GDM1 (cell line): ENCODE results near the gene GDF10.
A peak's percentile ranks its signal among the peaks of the same experiment; 100 is the strongest.

Source experiments
- DNase-seq: peaks from one replicate; lab custom pipeline; 2025; lab: John Stamatoyannopoulos, UW

Gene GDF10, protein sequence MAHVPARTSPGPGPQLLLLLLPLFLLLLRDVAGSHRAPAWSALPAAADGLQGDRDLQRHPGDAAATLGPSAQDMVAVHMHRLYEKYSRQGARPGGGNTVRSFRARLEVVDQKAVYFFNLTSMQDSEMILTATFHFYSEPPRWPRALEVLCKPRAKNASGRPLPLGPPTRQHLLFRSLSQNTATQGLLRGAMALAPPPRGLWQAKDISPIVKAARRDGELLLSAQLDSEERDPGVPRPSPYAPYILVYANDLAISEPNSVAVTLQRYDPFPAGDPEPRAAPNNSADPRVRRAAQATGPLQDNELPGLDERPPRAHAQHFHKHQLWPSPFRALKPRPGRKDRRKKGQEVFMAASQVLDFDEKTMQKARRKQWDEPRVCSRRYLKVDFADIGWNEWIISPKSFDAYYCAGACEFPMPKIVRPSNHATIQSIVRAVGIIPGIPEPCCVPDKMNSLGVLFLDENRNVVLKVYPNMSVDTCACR

DNA sequence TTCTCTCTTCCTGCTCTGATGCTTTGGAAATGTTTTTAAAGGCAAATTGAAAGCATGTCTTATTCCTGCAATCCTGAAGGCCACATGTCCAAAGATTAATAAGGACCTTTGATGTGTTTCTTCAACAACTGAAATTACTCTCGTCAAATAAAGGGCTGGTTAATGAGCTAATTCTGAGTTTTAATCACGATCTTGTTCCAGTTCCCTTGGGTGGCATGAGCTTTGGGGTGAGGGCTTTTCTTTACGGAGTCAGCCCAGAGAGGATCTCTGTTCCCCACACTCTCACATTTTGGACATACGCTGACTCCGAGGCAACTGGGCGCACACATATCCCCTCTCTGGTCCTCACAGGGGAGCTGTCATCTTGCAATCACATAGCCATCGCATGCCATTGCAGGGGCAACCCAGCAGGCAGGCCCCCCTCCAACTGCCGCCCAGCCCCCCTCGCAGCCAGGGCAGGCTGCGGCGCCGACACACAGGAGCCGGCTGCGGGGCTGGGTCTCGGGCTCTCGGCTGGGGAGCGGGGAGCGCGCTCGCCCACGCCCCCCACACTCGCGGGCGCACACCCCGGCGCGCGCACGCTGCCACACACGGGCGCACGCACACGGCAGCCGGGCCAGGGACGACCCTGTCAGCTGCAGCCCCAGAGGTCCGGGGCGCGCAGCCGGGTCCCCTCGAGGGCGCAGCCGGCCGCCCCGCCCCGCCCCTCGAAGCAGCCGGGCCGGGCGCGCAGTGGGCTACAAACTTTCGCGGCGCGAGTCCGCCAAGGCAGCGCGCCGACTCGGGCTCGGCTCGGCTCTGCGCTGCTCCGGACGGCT, at the start of gene GDF10:
TSS of gene GDF10 (plus strand) at position 587 of the 818 bp plus-strand sequence. CDS start 455 bp downstream, outside the sequence.
- DNase-seq, result no peak

GRCh38 chr10:47252093-47252780, 47.8 kb upstream of the GDF10 start:
- DNase-seq, result no peak

- no peak for DNase-seq
These were observed 46.9 kb upstream of the GDF10 start for GRCh38 chr10:47253030-47253637.

- DNase-seq, result no peak
These were observed 46.2 kb upstream of the GDF10 start for GRCh38 chr10:47253651-47254375.

GRCh38 chr10:47254611-47255010, 45.4 kb upstream of the GDF10 start:
- no peak for DNase-seq

- no peak for DNase-seq
These were observed 44.8 kb upstream of the GDF10 start for GRCh38 chr10:47255033-47255813.

DNA sequence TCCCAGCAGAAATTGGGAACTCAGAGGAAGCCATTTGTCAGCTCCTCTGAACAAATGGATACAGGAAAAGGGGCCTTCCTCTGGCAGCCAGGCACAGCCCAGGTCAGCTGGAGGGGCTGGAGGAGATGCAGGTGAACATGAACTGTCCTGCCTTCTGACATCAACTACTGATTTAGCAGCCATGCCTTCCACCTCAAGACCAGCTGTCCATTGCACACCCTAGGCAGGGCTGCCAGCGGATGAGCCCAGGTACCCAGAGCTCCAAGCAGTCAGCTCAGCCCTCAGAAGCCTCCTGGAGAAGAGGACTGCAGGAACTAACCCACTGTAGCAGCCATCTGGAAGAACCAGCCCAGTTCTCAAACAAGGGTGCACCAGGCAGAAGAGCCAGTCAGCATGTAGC, 44.1 kb upstream of the GDF10 start:
- no peak for DNase-seq

- no peak for DNase-seq
These were observed 43.2 kb upstream of the GDF10 start for GRCh38 chr10:47256751-47257336.

- peak; percentile 23 for DNase-seq
These were observed 42.4 kb upstream of the GDF10 start for GRCh38 chr10:47257396-47258120.

DNA sequence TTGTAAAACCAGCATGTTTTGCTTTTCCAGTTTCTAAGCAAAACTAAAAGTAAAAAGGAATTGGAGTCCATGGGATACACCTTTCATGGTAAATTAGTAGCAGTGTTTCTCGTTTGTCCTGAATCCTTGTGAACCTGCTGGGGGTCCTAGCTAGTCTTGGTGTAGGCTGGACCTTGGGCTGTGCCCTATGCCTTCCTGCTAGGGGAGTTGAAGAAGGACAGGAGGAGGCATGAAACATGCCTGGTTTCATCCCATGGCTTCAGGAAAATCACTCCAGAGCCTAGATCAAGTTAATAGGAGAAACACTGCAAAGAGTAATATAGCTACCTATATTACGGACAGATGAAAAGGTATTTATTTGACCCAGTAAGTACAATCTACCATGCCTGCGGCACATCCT, 41.1 kb upstream of the GDF10 start:
- no peak for DNase-seq

- DNase-seq, result no peak
These were observed 40.5 kb upstream of the GDF10 start for GRCh38 chr10:47259466-47259865.

GRCh38 chr10:47260505-47261111, 39.4 kb upstream of the GDF10 start:
- no peak for DNase-seq

GRCh38 chr10:47261121-47261520, 38.9 kb upstream of the GDF10 start:
- DNase-seq, result no peak

DNA sequence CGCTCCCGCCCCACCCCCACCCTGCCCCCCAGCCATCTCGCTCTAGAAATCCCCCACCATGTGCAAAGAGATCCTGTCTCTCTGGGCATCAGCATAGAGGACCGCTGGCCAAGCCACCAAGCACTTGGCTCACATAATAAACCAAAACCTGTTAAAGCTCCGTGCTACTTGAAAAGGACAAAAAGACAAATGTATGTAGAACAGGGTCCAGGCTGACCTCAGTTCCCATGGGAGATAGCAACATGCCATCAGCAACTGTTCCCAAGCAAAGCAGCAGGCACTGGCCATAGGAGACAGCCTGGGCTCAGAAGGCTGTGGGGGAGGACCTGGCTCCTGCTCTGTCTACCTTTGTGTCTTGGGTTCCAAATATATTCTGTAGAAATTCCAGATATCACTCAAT, 38.4 kb upstream of the GDF10 start:
- no peak for DNase-seq

GRCh38 chr10:47262606-47263533, 37.1 kb upstream of the GDF10 start:
- DNase-seq, result no peak

DNA sequence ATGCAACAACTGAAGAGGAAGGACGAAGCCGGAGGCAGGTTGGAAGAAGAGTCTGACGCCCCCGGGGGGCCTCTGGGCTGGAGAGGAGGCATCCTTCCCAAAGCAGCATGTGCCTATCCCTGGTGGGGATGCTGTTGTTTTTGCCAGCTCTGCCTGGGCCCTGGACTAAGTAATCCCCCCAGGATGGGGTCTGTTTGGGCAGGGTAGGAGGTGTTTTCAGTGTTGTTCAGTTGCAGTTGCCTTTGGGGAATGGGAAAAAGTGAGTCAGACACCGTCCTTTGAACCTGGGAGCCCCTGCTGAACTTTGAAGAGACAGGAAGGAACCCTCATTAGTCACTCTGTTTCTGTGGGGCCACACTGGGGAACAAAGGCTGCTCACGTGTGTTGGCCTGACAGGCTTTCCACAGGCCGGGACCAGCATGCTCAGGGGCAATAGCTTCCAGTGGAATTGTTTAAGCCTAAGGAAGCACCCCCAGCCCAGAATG, 35.2 kb upstream of the GDF10 start:
- peak; percentile 30 for DNase-seq

- no peak for DNase-seq
These were observed 33.4 kb upstream of the GDF10 start for GRCh38 chr10:47266602-47267001.

- no peak for DNase-seq
These were observed 31.3 kb upstream of the GDF10 start for GRCh38 chr10:47268696-47269095.
